Ishikawa (cell line): ENCODE data around the gene SCAF11.

ENCODE experiments used
- EGR1 ChIP-seq: IDR thresholded peaks from 2 replicates; pipeline ENCODE4 v1.6.1; 2012
- EP300 ChIP-seq: IDR thresholded peaks from 2 replicates; pipeline ENCODE4 v1.6.1; 2012; ENCODE audit warnings: borderline replicate concordance
- NFIC ChIP-seq: IDR thresholded peaks from 2 replicates; pipeline ENCODE4 v1.6.1; 2012
- RAD21 ChIP-seq: IDR thresholded peaks from 2 replicates; pipeline ENCODE4 v1.6.1; 2012; ENCODE audit warnings: low read depth
- REST ChIP-seq: IDR thresholded peaks from 2 replicates; pipeline ENCODE4 v1.6.1; 2012; ENCODE audit warnings: low read depth, mild to moderate bottlenecking
- TCF12 ChIP-seq: IDR thresholded peaks from 2 replicates; pipeline ENCODE4 v1.6.1; 2012; ENCODE audit warnings: low read depth
- YY1 ChIP-seq: IDR thresholded peaks from 2 replicates; pipeline ENCODE4 v1.6.1; 2012; ENCODE audit warnings: low read depth

- TF ChIP-seq TCF12 (no peak), YY1 (no peak), NFIC (no peak), EP300 (no peak), EGR1 (no peak), RAD21 (no peak), REST (no peak)
Observed at GRCh38 chr12:45978108-45978507, 12.3 kb downstream of the SCAF11 start.
